Measurements from ENCODE around the gene TEX36.

Gene TEX36

GRCh38 chr10:125683063-125683462 lies at the start of gene TEX36:
TSS of gene TEX36 (minus strand) at chr10:125683163. CDS start at chr10:125682989, 174 bp downstream.
- no peaks in the 10 kb centered on the region for H3K36me3 ChIP-seq (ENCODE audit: control insufficient read depth, insufficient read depth, low read length)
- H3K4me2 ChIP-seq (ENCODE audit: low read length): no peak within 1 kb of the TSS
- H3K27me3 ChIP-seq (ENCODE audit: control insufficient read depth, insufficient read depth, low read length): no peaks in the 10 kb centered on the region
- H2AFZ ChIP-seq: no peak within 1 kb of the TSS
- H3K4me3 ChIP-seq (ENCODE audit: low read depth, low read length): no peak within 1 kb of the TSS
- no peak for TF ChIP-seq CTCF (IDR thresholded peaks at IDR 0.05)
- no peaks in the 10 kb centered on the region for H3K9me3 ChIP-seq (ENCODE audit: control insufficient read depth, low read length)
- no peak within 1 kb of the TSS for H3K9ac ChIP-seq
- no peak within 1 kb of the TSS for H3K27ac ChIP-seq
- H3K79me2 ChIP-seq: no peaks in the 10 kb centered on the region
- H3K4me1 ChIP-seq: no peaks in the 10 kb centered on the region

GRCh38 chr10:125727436-125727835 lies 44.5 kb upstream of the TEX36 start:
- Histone ChIP-seq H3K79me2 (no peaks in the 10 kb centered on the region), H3K4me1 (no peaks in the 10 kb centered on the region), H2AFZ (no peak overlapping the region), H3K9ac (no peak overlapping the region), H3K36me3 (ENCODE audit: control insufficient read depth, insufficient read depth, low read length) (no peaks in the 10 kb centered on the region), H3K27ac (no peak overlapping the region), H3K4me2 (ENCODE audit: low read length) (no peak overlapping the region), H3K27me3 (ENCODE audit: control insufficient read depth, insufficient read depth, low read length) (no peaks in the 10 kb centered on the region), H3K9me3 (ENCODE audit: control insufficient read depth, low read length) (no peaks in the 10 kb centered on the region), H3K4me3 (ENCODE audit: low read depth, low read length) (no peak overlapping the region)
- TF ChIP-seq CTCF (IDR thresholded peaks at IDR 0.05): no peak

DNA sequence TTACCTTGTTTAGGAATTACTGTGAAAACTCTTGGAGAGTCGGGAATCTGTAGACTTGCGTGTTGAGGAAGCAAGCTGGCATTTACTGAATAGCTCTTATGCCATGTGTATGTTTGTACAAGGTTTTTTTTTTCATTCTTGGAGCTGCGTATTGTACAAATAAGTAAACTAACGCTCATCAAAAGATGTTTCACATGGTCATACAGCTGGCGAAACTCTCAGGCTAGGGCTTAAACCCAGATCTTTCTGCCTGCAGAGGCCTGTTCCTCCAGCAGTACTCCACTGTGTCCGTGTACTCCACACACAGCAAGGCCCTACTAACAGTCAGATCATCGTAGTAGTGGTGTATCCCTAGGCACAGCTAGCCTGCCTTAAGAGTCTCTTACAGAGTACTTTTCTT lies 44.0 kb upstream of the TEX36 start:
- no peak overlapping the region for H3K4me3 ChIP-seq (ENCODE audit: low read depth, low read length)
- no peaks in the 10 kb centered on the region for H3K36me3 ChIP-seq (ENCODE audit: control insufficient read depth, insufficient read depth, low read length)
- H3K4me2 ChIP-seq (ENCODE audit: low read length): no peak overlapping the region
- H3K27me3 ChIP-seq (ENCODE audit: control insufficient read depth, insufficient read depth, low read length): no peaks in the 10 kb centered on the region
- TF ChIP-seq CTCF (IDR thresholded peaks at IDR 0.05): no peak
- no peaks in the 10 kb centered on the region for H3K4me1 ChIP-seq
- no peak overlapping the region for H3K27ac ChIP-seq
- H2AFZ ChIP-seq: no peak overlapping the region
- H3K9ac ChIP-seq: no peak overlapping the region
- H3K79me2 ChIP-seq: no peaks in the 10 kb centered on the region
- no peaks in the 10 kb centered on the region for H3K9me3 ChIP-seq (ENCODE audit: control insufficient read depth, low read length)

- TF ChIP-seq CTCF (IDR thresholded peaks at IDR 0.05): no peak
These were observed 39.8 kb upstream of the TEX36 start for GRCh38 chr10:125722811-125723210.

GRCh38 chr10:125721035-125721434 lies 38.1 kb upstream of the TEX36 start:
- no peak for TF ChIP-seq CTCF (IDR thresholded peaks at IDR 0.05)
- H3K4me3 ChIP-seq (ENCODE audit: low read depth, low read length): no peak overlapping the region

More at GRCh38 chr10:125722811-125723210, 39.8 kb upstream of the TEX36 start:
- H3K27ac ChIP-seq: no peak overlapping the region
- H3K9me3 ChIP-seq (ENCODE audit: control insufficient read depth, low read length): no peaks in the 10 kb centered on the region
- H3K27me3 ChIP-seq (ENCODE audit: control insufficient read depth, insufficient read depth, low read length): no peaks in the 10 kb centered on the region
- H3K9ac ChIP-seq: no peak overlapping the region
- H2AFZ ChIP-seq: no peak overlapping the region
- no peaks in the 10 kb centered on the region for H3K4me1 ChIP-seq
- H3K4me2 ChIP-seq (ENCODE audit: low read length): no peak overlapping the region
- no peak overlapping the region for H3K4me3 ChIP-seq (ENCODE audit: low read depth, low read length)
- no peaks in the 10 kb centered on the region for H3K79me2 ChIP-seq
- H3K36me3 ChIP-seq (ENCODE audit: control insufficient read depth, insufficient read depth, low read length): no peaks in the 10 kb centered on the region

More at GRCh38 chr10:125721035-125721434, 38.1 kb upstream of the TEX36 start:
- H3K79me2 ChIP-seq: no peaks in the 10 kb centered on the region
- H3K27ac ChIP-seq: no peak overlapping the region
- H2AFZ ChIP-seq: no peak overlapping the region
- no peaks in the 10 kb centered on the region for H3K27me3 ChIP-seq (ENCODE audit: control insufficient read depth, insufficient read depth, low read length)
- no peaks in the 10 kb centered on the region for H3K4me1 ChIP-seq
- no peak overlapping the region for H3K9ac ChIP-seq
- H3K9me3 ChIP-seq (ENCODE audit: control insufficient read depth, low read length): no peaks in the 10 kb centered on the region
- no peak overlapping the region for H3K4me2 ChIP-seq (ENCODE audit: low read length)
- no peaks in the 10 kb centered on the region for H3K36me3 ChIP-seq (ENCODE audit: control insufficient read depth, insufficient read depth, low read length)
